ACC112 (cell line): ENCODE measurements around the gene VWA7.

ENCODE experiments used
- H2AFZ ChIP-seq: fragments of 200-600 bp; sonication (generic); one replicate; pipeline ENCODE4 v1.6.0; 2017; ENCODE audit warnings: antibody characterized with exemption, low read length; ENCODE audit not compliant: unreplicated experiment
- H3K27ac ChIP-seq: fragments of 200-600 bp; sonication (generic); 2 replicates; pipeline ENCODE4 v1.5.1; 2014; ENCODE audit warnings: low read depth, mild to moderate bottlenecking, antibody characterized with exemption, low read length, moderate library complexity
- H3K27me3 ChIP-seq: fragments of 200-600 bp; sonication (generic); 2 replicates; pipeline ENCODE4 v1.6.1; 2014; ENCODE audit warnings: mild to moderate bottlenecking, antibody characterized with exemption, low read length, moderate library complexity, mixed read lengths; ENCODE audit not compliant: insufficient read depth
- H3K36me3 ChIP-seq: fragments of 200-600 bp; sonication (generic); 2 replicates; pipeline ENCODE4 v1.6.1; 2016; ENCODE audit warnings: mild to moderate bottlenecking, antibody characterized with exemption, low read length, moderate library complexity, mixed read lengths; ENCODE audit not compliant: insufficient read depth
- H3K4me1 ChIP-seq: fragments of 200-600 bp; sonication (generic); one replicate; pipeline ENCODE4 v1.6.1; 2016; ENCODE audit warnings: low read length, mixed read lengths; ENCODE audit not compliant: insufficient read depth, unreplicated experiment, control insufficient read depth
- H3K4me3 ChIP-seq: fragments of 200-600 bp; sonication (generic); 2 replicates; pipeline ENCODE4 v1.5.1; 2014; ENCODE audit warnings: mild to moderate bottlenecking, low read depth, low read length
- H3K79me2 ChIP-seq: fragments of 200-600 bp; sonication (generic); one replicate; pipeline ENCODE4 v1.6.0; 2016; ENCODE audit warnings: low read length; ENCODE audit not compliant: control insufficient read depth, unreplicated experiment, insufficient read depth

VWA7 gene

DNA sequence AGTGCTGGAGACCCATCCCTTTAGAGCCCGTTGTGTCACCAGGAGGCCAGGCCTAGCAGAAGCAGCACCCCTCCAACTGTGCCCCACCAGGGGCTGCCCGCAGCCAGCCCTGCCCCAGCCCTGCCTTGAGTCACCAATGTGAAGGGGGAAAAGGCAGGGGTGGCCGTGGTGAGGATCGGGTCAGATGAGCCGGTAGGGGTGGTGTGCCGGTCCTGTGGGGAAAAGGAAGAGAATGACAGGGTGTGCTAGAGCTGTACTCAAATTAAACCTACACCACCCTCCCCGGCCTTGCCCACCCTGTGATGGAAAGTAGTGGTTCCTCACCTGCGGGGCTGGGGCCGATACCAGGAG is 11.6 kb downstream of the VWA7 start:
- no peak overlapping the region for H3K4me3 ChIP-seq
- peaks cover 6% of the 10 kb centered on the region for H3K4me1 ChIP-seq
- no peaks in the 10 kb centered on the region for H3K36me3 ChIP-seq
- H3K27me3 ChIP-seq = no peaks in the 10 kb centered on the region
- no peak overlapping the region for H3K27ac ChIP-seq
- no peaks in the 10 kb centered on the region for H3K79me2 ChIP-seq
- no peak overlapping the region for H2AFZ ChIP-seq

- H3K4me3 ChIP-seq = no peak overlapping the region
- no peaks in the 10 kb centered on the region for H3K36me3 ChIP-seq
- H3K4me1 ChIP-seq = peaks cover 6% of the 10 kb centered on the region
- H3K79me2 ChIP-seq = no peaks in the 10 kb centered on the region
- no peak overlapping the region for H2AFZ ChIP-seq
- H3K27ac ChIP-seq = no peak overlapping the region
- H3K27me3 ChIP-seq = no peaks in the 10 kb centered on the region
These were observed 12.9 kb downstream of the VWA7 start for GRCh38 chr6:31764198-31764597.

GRCh38 chr6:31763619-31763940 is 13.5 kb downstream of the VWA7 start:
- Histone ChIP-seq H3K36me3 (no peaks in the 10 kb centered on the region), H3K79me2 (no peaks in the 10 kb centered on the region), H3K4me3 (no peak overlapping the region), H3K27me3 (no peaks in the 10 kb centered on the region), H3K27ac (no peak overlapping the region), H2AFZ (no peak overlapping the region), H3K4me1 (peaks cover 6% of the 10 kb centered on the region)

GRCh38 chr6:31762878-31763618 is 14.1 kb downstream of the VWA7 start:
- Histone ChIP-seq H3K79me2 (no peaks in the 10 kb centered on the region), H3K4me1 (peaks cover 6% of the 10 kb centered on the region), H3K27ac (no peak overlapping the region), H2AFZ (no peak overlapping the region), H3K4me3 (no peak overlapping the region), H3K27me3 (no peaks in the 10 kb centered on the region), H3K36me3 (no peaks in the 10 kb centered on the region)

- Histone ChIP-seq H3K27ac (no peak within 1 kb of the TSS), H3K4me1 (peaks cover 6% of the 10 kb centered on the region), H3K27me3 (no peaks in the 10 kb centered on the region), H3K36me3 (no peaks in the 10 kb centered on the region), H2AFZ (no peak within 1 kb of the TSS), H3K4me3 (no peak within 1 kb of the TSS), H3K79me2 (no peaks in the 10 kb centered on the region)
These were observed 14.8 kb downstream of the VWA7 start, which contains the start of gene SAPCD1 for GRCh38 chr6:31762356-31762755. Gene SAPCD1, plus strand, starts transcription at chr6:31762656. Its CDS starts 399 bp downstream, at chr6:31763055.

- H2AFZ ChIP-seq = no peak overlapping the region
- H3K27ac ChIP-seq = no peak overlapping the region
- no peaks in the 10 kb centered on the region for H3K27me3 ChIP-seq
- H3K79me2 ChIP-seq = no peaks in the 10 kb centered on the region
- no peak overlapping the region for H3K4me3 ChIP-seq
- H3K4me1 ChIP-seq = peaks cover 6% of the 10 kb centered on the region
- H3K36me3 ChIP-seq = no peaks in the 10 kb centered on the region
These were observed 15.8 kb downstream of the VWA7 start for GRCh38 chr6:31761343-31761742.

DNA sequence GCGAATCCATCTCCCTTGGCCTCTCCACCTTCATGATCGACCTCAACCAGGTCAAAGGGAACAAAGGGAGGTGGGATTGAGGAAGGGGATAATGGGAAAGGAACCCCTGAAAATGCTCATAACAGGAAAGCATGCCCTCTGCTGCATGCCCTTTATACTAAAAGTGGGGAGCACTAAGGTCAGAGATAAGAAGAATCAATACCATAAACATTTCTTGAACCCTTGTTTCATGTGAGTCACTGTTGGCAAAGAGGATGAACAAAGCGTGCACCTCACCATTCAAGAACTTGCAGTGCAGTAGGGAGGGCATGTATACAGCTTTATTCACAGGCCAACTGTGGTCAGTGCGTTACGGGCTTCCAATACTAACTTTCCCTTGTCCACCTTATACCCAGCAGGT is 16.3 kb downstream of the VWA7 start:
- H3K27me3 ChIP-seq = no peaks in the 10 kb centered on the region
- no peaks in the 10 kb centered on the region for H3K79me2 ChIP-seq
- H3K4me1 ChIP-seq = peaks cover 6% of the 10 kb centered on the region
- no peaks in the 10 kb centered on the region for H3K36me3 ChIP-seq
- no peak overlapping the region for H3K4me3 ChIP-seq
- H3K27ac ChIP-seq = no peak overlapping the region
- no peak overlapping the region for H2AFZ ChIP-seq

DNA sequence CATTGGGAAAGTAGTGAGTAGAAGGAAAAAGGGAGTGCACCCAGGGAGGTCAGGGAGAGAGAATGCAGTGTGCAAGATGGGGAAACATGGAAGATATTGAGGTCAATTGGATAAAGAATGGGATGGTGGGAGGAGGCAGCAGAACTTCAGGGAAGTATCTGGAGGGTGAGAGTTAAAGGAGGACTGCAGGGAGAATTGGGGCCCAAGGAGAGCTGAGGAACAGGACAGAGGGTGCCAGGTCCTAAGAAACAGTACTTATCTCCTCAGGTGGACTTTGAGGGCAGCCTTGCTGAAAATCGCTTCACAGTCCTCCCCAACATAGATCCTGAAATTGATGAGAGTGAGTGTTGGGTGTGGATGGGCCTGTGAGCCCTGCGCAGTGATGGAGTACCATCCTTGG is 18.8 kb downstream of the VWA7 start:
- Histone ChIP-seq H3K27ac (no peak overlapping the region), H2AFZ (no peak overlapping the region), H3K4me1 (peaks cover 6% of the 10 kb centered on the region), H3K27me3 (no peaks in the 10 kb centered on the region), H3K79me2 (no peaks in the 10 kb centered on the region), H3K4me3 (no peak overlapping the region), H3K36me3 (no peaks in the 10 kb centered on the region)

DNA sequence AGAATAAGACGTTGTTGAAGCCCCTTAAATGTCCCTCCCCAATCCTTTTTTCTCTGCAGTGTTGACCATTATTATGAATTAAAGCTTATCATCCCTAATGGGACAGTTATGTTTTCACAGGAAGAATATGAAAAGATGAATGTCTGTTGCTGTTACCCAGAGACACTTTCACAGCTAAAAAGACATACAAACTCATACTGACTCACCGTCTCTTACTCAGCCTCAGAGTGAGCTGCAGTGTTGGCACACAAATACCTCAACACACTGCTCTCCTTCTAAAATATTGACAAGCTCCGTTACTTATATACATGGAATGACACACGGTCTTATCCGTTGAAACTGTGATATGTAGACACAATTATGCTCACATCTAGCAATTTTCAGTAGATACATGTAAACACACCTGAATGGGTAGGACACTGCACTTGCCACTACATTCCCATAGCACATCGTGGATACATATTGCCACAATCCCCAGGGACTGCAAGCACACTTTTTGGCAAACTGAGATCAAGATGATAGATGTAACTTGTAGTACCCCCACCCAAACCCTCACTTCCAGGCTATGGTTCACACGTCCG is 24.3 kb downstream of the VWA7 start:
- Histone ChIP-seq H3K27ac (peak overlapping the region; percentile 69), H3K79me2 (no peaks in the 10 kb centered on the region), H3K27me3 (no peaks in the 10 kb centered on the region), H3K4me1 (peaks cover 11% of the 10 kb centered on the region), H3K4me3 (no peak overlapping the region), H2AFZ (no peak overlapping the region), H3K36me3 (peaks cover 6% of the 10 kb centered on the region; the same call in 1 of the 2 replicates)

DNA sequence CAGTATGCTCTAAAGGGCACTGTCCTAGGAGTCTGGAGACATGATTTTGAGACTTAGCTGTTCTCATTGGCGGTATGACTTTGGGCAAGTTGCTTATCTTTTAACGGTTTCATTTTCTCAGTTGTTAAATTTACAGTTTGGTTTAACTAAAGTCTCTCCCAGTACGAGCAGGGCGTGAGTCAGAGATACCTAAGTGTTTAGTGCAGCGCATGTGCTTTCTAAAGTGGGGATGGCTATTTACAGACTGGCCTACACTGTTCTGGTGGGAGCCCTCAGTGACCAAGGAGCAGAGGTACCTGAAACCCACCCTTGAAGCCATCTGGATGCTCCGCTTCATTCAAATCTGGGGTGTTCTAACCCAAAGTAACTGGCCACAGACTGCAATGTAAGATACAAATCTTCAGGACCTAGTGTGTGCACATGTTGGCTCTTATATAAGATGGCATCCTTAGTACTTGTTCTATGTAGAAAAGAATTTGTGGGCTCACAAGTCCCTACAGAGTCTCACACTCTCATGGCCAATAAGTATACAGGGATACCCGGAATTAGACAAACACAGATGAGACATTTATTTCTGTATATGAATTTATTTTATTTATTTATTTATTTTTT is 26.6 kb downstream of the VWA7 start:
- Histone ChIP-seq H2AFZ (no peak overlapping the region), H3K4me3 (no peak overlapping the region), H3K27me3 (no peaks in the 10 kb centered on the region), H3K27ac (no peak overlapping the region), H3K4me1 (peaks cover 14% of the 10 kb centered on the region), H3K36me3 (peaks cover 11% of the 10 kb centered on the region; the same call in 1 of the 2 replicates), H3K79me2 (no peaks in the 10 kb centered on the region)
